ENCODE data around the gene CTAG1B.

The CTAG1B gene

GRCh38 chrX:154602226-154602625 lies 16.9 kb downstream of the CTAG1B start:
- Histone ChIP-seq H3K36me3 (no peaks in the 10 kb centered on the region), H3K27me3 (no peaks in the 10 kb centered on the region), H3K4me3 (ENCODE audit: low read depth, low read length) (no peak overlapping the region), H3K4me1 (no peaks in the 10 kb centered on the region), H3K9me3 (no peaks in the 10 kb centered on the region)
- no peak for DNase-seq
- TF ChIP-seq CTCF (IDR thresholded peaks at IDR 0.05; ENCODE audit: low read depth, low read length): no peak

- TF ChIP-seq CTCF (IDR thresholded peaks at IDR 0.05; ENCODE audit: low read depth, low read length): no peak
- Histone ChIP-seq H3K36me3 (no peaks in the 10 kb centered on the region), H3K4me3 (ENCODE audit: low read depth, low read length) (no peak overlapping the region), H3K9me3 (no peaks in the 10 kb centered on the region), H3K27me3 (no peaks in the 10 kb centered on the region), H3K4me1 (no peaks in the 10 kb centered on the region)
- no peak for DNase-seq
These were observed 18.2 kb downstream of the CTAG1B start for GRCh38 chrX:154600759-154601374.

GRCh38 chrX:154599531-154599930 lies 19.6 kb downstream of the CTAG1B start:
- no peak for DNase-seq
- Histone ChIP-seq H3K9me3 (no peaks in the 10 kb centered on the region), H3K4me1 (no peaks in the 10 kb centered on the region), H3K4me3 (ENCODE audit: low read depth, low read length) (no peak overlapping the region), H3K27me3 (no peaks in the 10 kb centered on the region), H3K36me3 (no peaks in the 10 kb centered on the region)
- no peak for TF ChIP-seq CTCF (IDR thresholded peaks at IDR 0.05; ENCODE audit: low read depth, low read length)

- no peak for TF ChIP-seq CTCF (IDR thresholded peaks at IDR 0.05; ENCODE audit: low read depth, low read length)
- no peaks in the 10 kb centered on the region for H3K27me3 ChIP-seq
- no peak for DNase-seq
- H3K9me3 ChIP-seq: no peaks in the 10 kb centered on the region
- H3K4me1 ChIP-seq: no peaks in the 10 kb centered on the region
- no peaks in the 10 kb centered on the region for H3K36me3 ChIP-seq
- H3K4me3 ChIP-seq (ENCODE audit: low read depth, low read length): no peak overlapping the region
These were observed 20.4 kb downstream of the CTAG1B start for GRCh38 chrX:154598656-154599055.

- DNase-seq: no peak
- Histone ChIP-seq H3K4me1 (no peaks in the 10 kb centered on the region), H3K27me3 (no peaks in the 10 kb centered on the region), H3K36me3 (no peaks in the 10 kb centered on the region), H3K4me3 (ENCODE audit: low read depth, low read length) (no peak overlapping the region), H3K9me3 (no peaks in the 10 kb centered on the region)
- TF ChIP-seq CTCF (IDR thresholded peaks at IDR 0.05; ENCODE audit: low read depth, low read length): no peak
These were observed 21.9 kb downstream of the CTAG1B start for GRCh38 chrX:154597221-154597620.

GRCh38 chrX:154596290-154596929 lies 22.7 kb downstream of the CTAG1B start:
- DNase-seq: no peak
- no peak for TF ChIP-seq CTCF (IDR thresholded peaks at IDR 0.05; ENCODE audit: low read depth, low read length)
- H3K4me3 ChIP-seq (ENCODE audit: low read depth, low read length): no peak overlapping the region
- H3K27me3 ChIP-seq: no peaks in the 10 kb centered on the region
- H3K9me3 ChIP-seq: no peaks in the 10 kb centered on the region
- no peaks in the 10 kb centered on the region for H3K36me3 ChIP-seq
- no peaks in the 10 kb centered on the region for H3K4me1 ChIP-seq

All from BE2C (cell line).